Measurements from ENCODE around the gene GLCE.
"Not testable (repeated sequence)": the region's sequence is repeated elsewhere in the genome, so short reads cannot be mapped to it uniquely, and the experiment has no call there.

Gene GLCE

DNA sequence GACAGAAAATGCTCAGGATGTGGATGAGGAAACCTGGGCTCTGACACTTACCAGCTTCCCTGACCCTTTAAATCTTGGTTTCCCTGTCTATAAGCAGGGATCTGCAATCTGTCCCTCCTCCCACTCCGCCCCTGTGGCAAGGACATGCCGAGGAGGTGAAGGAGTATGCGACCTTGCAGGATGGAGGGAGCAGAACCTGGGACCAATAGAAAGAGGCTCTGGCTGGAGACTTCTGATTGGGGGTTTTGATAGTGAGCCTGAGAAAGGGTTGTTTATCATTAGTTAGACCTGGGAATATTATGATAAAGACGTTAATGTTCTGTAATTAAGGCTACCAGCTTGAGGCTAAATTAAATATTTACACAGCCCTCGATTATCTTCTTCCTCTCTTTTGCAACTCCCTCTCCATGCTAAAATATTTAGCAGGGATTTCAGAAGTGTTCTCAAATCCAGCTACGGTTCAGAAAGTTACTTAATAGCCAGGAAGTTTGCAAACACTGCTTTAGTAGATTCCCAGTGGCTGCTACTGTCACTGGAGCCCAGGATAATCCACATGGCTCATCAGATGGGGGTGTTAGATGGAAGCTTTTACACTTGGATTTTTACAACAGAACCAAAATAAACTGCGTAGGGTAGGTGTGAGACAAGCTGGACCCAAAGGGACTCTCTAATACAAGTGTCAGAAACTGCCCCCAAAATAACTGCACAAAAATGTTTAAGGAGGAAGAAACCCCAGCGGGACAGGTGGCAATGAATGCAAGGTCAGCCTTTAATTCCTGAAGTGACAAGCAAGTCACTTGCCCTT, 129.1 kb downstream of the GLCE start:
- Mint-ChIP-seq H3K4me3 (no peak overlapping the region), H3K27ac (peak overlapping the region in 1 of 3 experiments; percentile 3), H3K9me3 (no peaks in the 10 kb centered on the region), H3K36me3 (ENCODE audit: low read depth) (no peaks in the 10 kb centered on the region), H3K4me1 (peaks cover 6% of the 10 kb centered on the region), H3K27me3 (ENCODE audit: low read depth) (peaks cover 22% of the 10 kb centered on the region)
- TF ChIP-seq, protein P1, sequence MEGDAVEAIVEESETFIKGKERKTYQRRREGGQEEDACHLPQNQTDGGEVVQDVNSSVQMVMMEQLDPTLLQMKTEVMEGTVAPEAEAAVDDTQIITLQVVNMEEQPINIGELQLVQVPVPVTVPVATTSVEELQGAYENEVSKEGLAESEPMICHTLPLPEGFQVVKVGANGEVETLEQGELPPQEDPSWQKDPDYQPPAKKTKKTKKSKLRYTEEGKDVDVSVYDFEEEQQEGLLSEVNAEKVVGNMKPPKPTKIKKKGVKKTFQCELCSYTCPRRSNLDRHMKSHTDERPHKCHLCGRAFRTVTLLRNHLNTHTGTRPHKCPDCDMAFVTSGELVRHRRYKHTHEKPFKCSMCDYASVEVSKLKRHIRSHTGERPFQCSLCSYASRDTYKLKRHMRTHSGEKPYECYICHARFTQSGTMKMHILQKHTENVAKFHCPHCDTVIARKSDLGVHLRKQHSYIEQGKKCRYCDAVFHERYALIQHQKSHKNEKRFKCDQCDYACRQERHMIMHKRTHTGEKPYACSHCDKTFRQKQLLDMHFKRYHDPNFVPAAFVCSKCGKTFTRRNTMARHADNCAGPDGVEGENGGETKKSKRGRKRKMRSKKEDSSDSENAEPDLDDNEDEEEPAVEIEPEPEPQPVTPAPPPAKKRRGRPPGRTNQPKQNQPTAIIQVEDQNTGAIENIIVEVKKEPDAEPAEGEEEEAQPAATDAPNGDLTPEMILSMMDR (IDR thresholded peaks at IDR 0.05; ENCODE audit: unreplicated experiment in 3 of 3): no peak

DNA sequence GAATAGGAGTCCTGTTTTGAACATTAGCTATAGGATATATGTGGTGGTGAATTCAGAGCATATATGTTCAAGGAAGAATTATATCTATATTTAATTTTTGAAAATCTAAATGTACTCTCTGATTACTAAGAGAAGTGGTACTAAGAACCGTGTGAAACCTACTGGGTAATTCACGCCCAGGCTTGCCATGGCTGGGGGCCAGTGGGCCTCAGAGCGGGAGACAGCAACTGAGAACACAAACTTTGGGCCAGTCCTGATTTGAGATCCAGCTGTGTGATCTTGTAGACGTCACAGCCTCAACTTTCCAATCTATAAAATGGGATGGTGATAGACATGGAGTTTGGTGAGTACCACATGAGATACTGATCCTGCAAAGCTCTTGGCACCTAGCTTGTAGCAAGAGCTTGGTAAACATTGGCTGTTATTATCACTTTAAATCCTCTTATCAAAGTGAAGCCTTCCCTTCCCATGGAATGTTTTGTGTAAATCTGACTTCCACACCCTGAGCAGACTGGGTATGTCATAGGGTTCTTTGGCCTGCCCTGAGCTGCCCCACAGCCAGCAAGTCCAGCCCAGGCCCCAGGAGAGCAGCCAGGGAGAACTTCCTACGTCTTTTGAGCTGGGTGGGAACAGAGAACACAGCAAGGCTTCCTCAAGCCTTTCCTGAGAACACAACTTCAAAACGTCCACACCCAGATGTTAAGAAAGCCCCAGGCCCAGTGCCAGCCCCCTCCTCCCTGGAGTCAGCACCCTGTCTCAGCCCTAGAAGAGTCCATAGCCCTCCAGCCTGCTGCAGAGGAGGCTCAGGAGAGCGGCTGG, 130.1 kb downstream of the GLCE start:
- Mint-ChIP-seq H3K27ac (no peak overlapping the region), H3K27me3 (ENCODE audit: low read depth) (peaks cover 29% of the 10 kb centered on the region), H3K4me3 (no peak overlapping the region), H3K36me3 (ENCODE audit: low read depth) (no peaks in the 10 kb centered on the region), H3K9me3 (no peaks in the 10 kb centered on the region), H3K4me1 (peaks cover 6% of the 10 kb centered on the region)
- TF ChIP-seq, protein P1 (IDR thresholded peaks at IDR 0.05; ENCODE audit: unreplicated experiment in 3 of 3): no peak

GRCh38 chr15:69291651-69292050, 131.2 kb downstream of the GLCE start:
- H3K9me3 Mint-ChIP-seq; H3K4me3 Mint-ChIP-seq; H3K36me3 Mint-ChIP-seq (ENCODE audit: low read depth); H3K4me1 Mint-ChIP-seq; H3K27ac Mint-ChIP-seq: not testable (repeated sequence)
- peaks cover 40% of the 10 kb centered on the region for H3K27me3 Mint-ChIP-seq (ENCODE audit: low read depth)

- H3K4me1 Mint-ChIP-seq: peaks cover 6% of the 10 kb centered on the region
- H3K27me3 Mint-ChIP-seq (ENCODE audit: low read depth): peaks cover 49% of the 10 kb centered on the region
These were observed 132.5 kb downstream of the GLCE start for GRCh38 chr15:69292826-69293420.

DNA sequence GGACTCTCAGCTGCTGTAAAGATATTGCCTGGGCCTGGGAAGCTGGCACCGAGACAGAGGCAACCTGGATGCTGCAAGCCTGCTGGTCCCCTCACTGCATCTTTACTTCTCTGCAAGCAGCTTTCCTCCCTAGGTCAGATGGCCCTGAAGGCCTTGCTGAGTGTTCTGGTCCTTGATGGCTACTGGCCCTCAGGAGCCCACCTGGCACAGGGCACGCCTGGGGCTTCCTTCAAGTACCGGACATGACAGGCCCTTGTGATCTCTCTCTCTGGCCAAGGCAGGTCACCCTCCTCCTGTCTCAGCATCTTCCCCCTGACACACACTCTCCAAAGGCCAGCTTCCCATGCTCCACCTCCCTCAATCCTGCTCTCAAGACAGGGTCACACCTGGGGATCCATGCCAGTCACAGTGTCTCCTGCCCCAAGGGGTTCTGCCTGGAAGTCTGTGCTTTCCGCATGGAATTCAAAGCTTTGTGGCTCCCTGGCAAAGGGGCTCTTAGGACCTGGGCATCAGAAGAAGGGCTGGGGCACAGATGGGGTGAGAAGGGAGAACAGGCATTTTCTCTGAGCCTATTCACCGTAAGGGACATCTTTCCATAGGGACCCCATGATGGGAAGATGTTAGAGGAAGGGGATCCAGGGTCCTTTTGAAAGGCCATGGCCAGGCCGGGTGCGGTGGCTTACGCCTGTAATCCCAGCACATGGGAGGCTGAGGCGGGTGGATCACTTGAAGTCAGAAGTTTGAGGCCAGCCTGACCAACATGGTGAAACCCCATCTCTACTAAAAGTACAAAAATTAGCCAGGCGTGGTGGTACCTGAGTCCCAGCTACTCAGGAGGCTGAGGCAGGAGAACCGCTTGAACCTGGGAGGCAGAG, 133.5 kb downstream of the GLCE start:
- H3K27ac Mint-ChIP-seq: no peak overlapping the region
- no peaks in the 10 kb centered on the region for H3K36me3 Mint-ChIP-seq (ENCODE audit: low read depth)
- TF ChIP-seq, protein P1 (IDR thresholded peaks at IDR 0.05; ENCODE audit: unreplicated experiment in 3 of 3): no peak
- H3K4me1 Mint-ChIP-seq: peaks cover 6% of the 10 kb centered on the region
- H3K9me3 Mint-ChIP-seq: no peaks in the 10 kb centered on the region
- H3K4me3 Mint-ChIP-seq: no peak overlapping the region
- H3K27me3 Mint-ChIP-seq (ENCODE audit: low read depth): peaks cover 53% of the 10 kb centered on the region

More at GRCh38 chr15:69292826-69293420, 132.5 kb downstream of the GLCE start:
- TF ChIP-seq, protein P1 (IDR thresholded peaks at IDR 0.05; ENCODE audit: unreplicated experiment in 3 of 3): no peak
- Mint-ChIP-seq H3K9me3 (no peaks in the 10 kb centered on the region), H3K4me3 (no peak overlapping the region), H3K27ac (no peak overlapping the region), H3K36me3 (ENCODE audit: low read depth) (no peaks in the 10 kb centered on the region)
